OCI-LY3 (cell line): ENCODE results near the gene ROCK2.

Experiments
- H2AFZ ChIP-seq: fragments of 200-600, 300-600 bp; shearing (Covaris generic); 2 replicates; pipeline ENCODE4 v1.6.0; 2014; ENCODE audit warnings: antibody characterized with exemption, low read depth, low read length
- H3K27ac ChIP-seq: fragments of 200-600, 300-600 bp; sonication (generic); 2 replicates; pipeline ENCODE4 v1.5.1; 2014; ENCODE audit warnings: mild to moderate bottlenecking, low read length, moderate library complexity, mixed read lengths
- H3K27me3 ChIP-seq: fragments of 200-600, 300-600 bp; sonication (generic); 2 replicates; pipeline ENCODE4 v1.6.1; 2014; ENCODE audit warnings: low read depth, low read length, mixed read lengths
- H3K36me3 ChIP-seq: fragments of 200-600, 300-600 bp; sonication (generic); replicated peaks from 2 replicates; pipeline ENCODE3; 2014; ENCODE audit warnings: low read depth, low read length, mixed read lengths
- H3K4me1 ChIP-seq: fragments of 300-600, 200-600 bp; sonication (generic); 2 replicates; pipeline ENCODE4 v1.6.1; 2014; ENCODE audit warnings: low read length, mixed read lengths
- H3K4me2 ChIP-seq: fragments of 200-600, 300-600 bp; sonication (generic); 2 replicates; pipeline ENCODE4 v1.6.1; 2014; ENCODE audit warnings: low read length, mixed read lengths
- H3K4me3 ChIP-seq: fragments of 300-600, 200-600 bp; sonication (generic); 2 replicates; pipeline ENCODE4 v1.5.1; 2014; ENCODE audit warnings: antibody characterized with exemption, mild to moderate bottlenecking, low read length, moderate library complexity
- H3K79me2 ChIP-seq: fragments of 300-600, 200-600 bp; shearing (Covaris generic); 2 replicates; pipeline ENCODE4 v1.6.1; 2014; ENCODE audit warnings: mild to moderate bottlenecking, low read length, mixed read lengths
- H3K9ac ChIP-seq: fragments of 300-600, 200-600 bp; shearing (Covaris generic); 2 replicates; pipeline ENCODE4 v1.6.0; 2014; ENCODE audit warnings: mild to moderate bottlenecking, low read length, moderate library complexity
- H3K9me3 ChIP-seq: fragments of 200-600, 300-600 bp; shearing (Covaris generic); 2 replicates; pipeline ENCODE4 v1.6.1; 2014; ENCODE audit warnings: low read length, mixed read lengths; ENCODE audit not compliant: insufficient read depth
- H4K20me1 ChIP-seq: fragments of 200-600, 300-600 bp; sonication (generic); 2 replicates; pipeline ENCODE4 v1.6.1; 2016; ENCODE audit warnings: low read length, mixed read lengths; ENCODE audit not compliant: insufficient read depth
- CTCF ChIP-seq: fragments of 200-600, 300-600 bp; sonication (generic); IDR thresholded peaks from 2 replicates; pipeline ENCODE4 v1.5.1; 2014; ENCODE audit warnings: antibody characterized with exemption, low read length, low read depth
- EZH2phosphoT487 ChIP-seq: fragments of 200-600 bp; shearing (Covaris generic); IDR thresholded peaks from 2 replicates; pipeline ENCODE4 v1.6.1; 2018; ENCODE audit warnings: antibody characterized with exemption, mixed run types, low read depth

ROCK2 gene

GRCh38 chr2:11260979-11261378, 83.5 kb downstream of the ROCK2 start:
- Histone ChIP-seq H4K20me1 (no peaks in the 10 kb centered on the region), H3K79me2 (peaks cover under 1% of the 10 kb centered on the region; the same call in 1 of the 2 replicates), H3K9me3 (no peaks in the 10 kb centered on the region), H3K36me3 (no peaks in the 10 kb centered on the region), H2AFZ (no peak overlapping the region), H3K4me3 (no peak overlapping the region), H3K27me3 (no peaks in the 10 kb centered on the region), H3K4me1 (no peaks in the 10 kb centered on the region), H3K9ac (no peak overlapping the region), H3K27ac (no peak overlapping the region), H3K4me2 (no peak overlapping the region)
- TF ChIP-seq EZH2phosphoT487 = no peak
- TF ChIP-seq CTCF = no peak

GRCh38 chr2:11257964-11258363, 86.5 kb downstream of the ROCK2 start:
- H3K9ac ChIP-seq = no peak overlapping the region
- H3K27me3 ChIP-seq = no peaks in the 10 kb centered on the region
- no peak overlapping the region for H3K27ac ChIP-seq
- H3K4me1 ChIP-seq = no peaks in the 10 kb centered on the region
- H3K79me2 ChIP-seq = no peaks in the 10 kb centered on the region
- no peaks in the 10 kb centered on the region for H4K20me1 ChIP-seq
- H2AFZ ChIP-seq = no peak overlapping the region
- H3K9me3 ChIP-seq = no peaks in the 10 kb centered on the region
- no peak overlapping the region for H3K4me2 ChIP-seq
- H3K36me3 ChIP-seq = no peaks in the 10 kb centered on the region
- TF ChIP-seq EZH2phosphoT487 (no peak), CTCF (no peak)
- no peak overlapping the region for H3K4me3 ChIP-seq

GRCh38 chr2:11257078-11257477, 87.4 kb downstream of the ROCK2 start:
- H3K9me3 ChIP-seq = no peaks in the 10 kb centered on the region
- H3K36me3 ChIP-seq = no peaks in the 10 kb centered on the region
- no peak for TF ChIP-seq CTCF
- no peak for TF ChIP-seq EZH2phosphoT487

GRCh38 chr2:11256166-11256565, 88.3 kb downstream of the ROCK2 start:
- Histone ChIP-seq H3K36me3 (no peaks in the 10 kb centered on the region), H3K9ac (no peak overlapping the region), H3K4me2 (no peak overlapping the region), H3K4me1 (no peaks in the 10 kb centered on the region), H3K27me3 (no peaks in the 10 kb centered on the region), H3K4me3 (no peak overlapping the region), H3K9me3 (no peaks in the 10 kb centered on the region), H2AFZ (no peak overlapping the region), H3K79me2 (no peaks in the 10 kb centered on the region), H3K27ac (no peak overlapping the region), H4K20me1 (no peaks in the 10 kb centered on the region)
- TF ChIP-seq EZH2phosphoT487 (no peak), CTCF (no peak)

More at GRCh38 chr2:11257078-11257477, 87.4 kb downstream of the ROCK2 start:
- no peak overlapping the region for H3K4me3 ChIP-seq
- no peak overlapping the region for H3K4me2 ChIP-seq
- no peak overlapping the region for H2AFZ ChIP-seq
- H3K9ac ChIP-seq = no peak overlapping the region
- H3K4me1 ChIP-seq = no peaks in the 10 kb centered on the region
- no peak overlapping the region for H3K27ac ChIP-seq
- H3K79me2 ChIP-seq = no peaks in the 10 kb centered on the region
- H3K27me3 ChIP-seq = no peaks in the 10 kb centered on the region
- no peaks in the 10 kb centered on the region for H4K20me1 ChIP-seq
